ENCODE measurements around the gene BRAF. TPM values are rescaled to one million over a fixed set of nuclear protein-coding genes. Genes with fewer than 3 reads are reported as not detected.

The BRAF gene
- total RNA-seq: 10 to 100 TPM; 19.8 to 24.7 TPM

DNA sequence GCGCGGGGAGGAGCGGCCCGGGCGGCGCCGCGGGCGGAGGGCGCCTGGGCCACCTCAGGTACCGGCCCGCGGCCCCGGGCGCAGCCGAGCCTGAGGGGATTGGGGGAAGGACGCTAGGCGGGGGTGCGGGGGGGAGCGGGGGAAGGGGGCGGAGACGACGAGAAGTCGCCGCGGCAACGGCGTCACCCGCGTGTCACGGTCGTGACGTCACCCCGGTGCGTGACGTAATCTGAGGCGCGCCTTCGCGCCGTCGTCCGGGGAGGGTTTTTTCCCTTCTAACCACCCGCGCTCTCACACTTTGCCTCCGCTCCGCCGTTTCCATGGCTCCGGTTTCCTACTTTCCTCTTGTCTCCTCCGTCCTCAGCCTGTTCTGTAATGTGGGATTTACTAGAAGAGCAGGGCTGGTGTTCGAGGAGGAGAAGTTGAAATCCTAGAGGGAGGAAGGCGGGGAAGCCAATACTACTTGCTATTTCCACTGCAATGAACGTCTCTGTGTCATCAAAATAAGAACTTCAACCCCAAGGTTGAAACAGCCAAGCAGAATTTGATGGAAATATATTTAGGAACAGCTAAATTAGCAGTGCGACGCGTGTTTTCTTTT, at the start of gene BRAF:
Gene BRAF, minus strand, starts transcription at position 109 of the 601 bp plus-strand sequence. CDS start 226 bp downstream, outside the sequence.
- Histone ChIP-seq H3K27me3 (no peaks in the 10 kb centered on the region), H3K27ac (peak within 1 kb of the TSS; percentile 91), H3K9ac (ENCODE audit: low read depth in 2 of 2, low read length in 2 of 2) (peak within 1 kb of the TSS; percentile 88 to 98), H3K4me1 (no peaks in the 10 kb centered on the region), H3K4me3 (peak within 1 kb of the TSS; percentile 90), H3K36me3 (no peaks in the 10 kb centered on the region), H3K9me3 (no peaks in the 10 kb centered on the region)
- intact Hi-C loops (cut with DNase I): no loop called here
- TF ChIP-seq, protein P1, sequence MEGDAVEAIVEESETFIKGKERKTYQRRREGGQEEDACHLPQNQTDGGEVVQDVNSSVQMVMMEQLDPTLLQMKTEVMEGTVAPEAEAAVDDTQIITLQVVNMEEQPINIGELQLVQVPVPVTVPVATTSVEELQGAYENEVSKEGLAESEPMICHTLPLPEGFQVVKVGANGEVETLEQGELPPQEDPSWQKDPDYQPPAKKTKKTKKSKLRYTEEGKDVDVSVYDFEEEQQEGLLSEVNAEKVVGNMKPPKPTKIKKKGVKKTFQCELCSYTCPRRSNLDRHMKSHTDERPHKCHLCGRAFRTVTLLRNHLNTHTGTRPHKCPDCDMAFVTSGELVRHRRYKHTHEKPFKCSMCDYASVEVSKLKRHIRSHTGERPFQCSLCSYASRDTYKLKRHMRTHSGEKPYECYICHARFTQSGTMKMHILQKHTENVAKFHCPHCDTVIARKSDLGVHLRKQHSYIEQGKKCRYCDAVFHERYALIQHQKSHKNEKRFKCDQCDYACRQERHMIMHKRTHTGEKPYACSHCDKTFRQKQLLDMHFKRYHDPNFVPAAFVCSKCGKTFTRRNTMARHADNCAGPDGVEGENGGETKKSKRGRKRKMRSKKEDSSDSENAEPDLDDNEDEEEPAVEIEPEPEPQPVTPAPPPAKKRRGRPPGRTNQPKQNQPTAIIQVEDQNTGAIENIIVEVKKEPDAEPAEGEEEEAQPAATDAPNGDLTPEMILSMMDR (IDR thresholded peaks at IDR 0.05): no peak
- DNase-seq: peak; percentile 95

DNA sequence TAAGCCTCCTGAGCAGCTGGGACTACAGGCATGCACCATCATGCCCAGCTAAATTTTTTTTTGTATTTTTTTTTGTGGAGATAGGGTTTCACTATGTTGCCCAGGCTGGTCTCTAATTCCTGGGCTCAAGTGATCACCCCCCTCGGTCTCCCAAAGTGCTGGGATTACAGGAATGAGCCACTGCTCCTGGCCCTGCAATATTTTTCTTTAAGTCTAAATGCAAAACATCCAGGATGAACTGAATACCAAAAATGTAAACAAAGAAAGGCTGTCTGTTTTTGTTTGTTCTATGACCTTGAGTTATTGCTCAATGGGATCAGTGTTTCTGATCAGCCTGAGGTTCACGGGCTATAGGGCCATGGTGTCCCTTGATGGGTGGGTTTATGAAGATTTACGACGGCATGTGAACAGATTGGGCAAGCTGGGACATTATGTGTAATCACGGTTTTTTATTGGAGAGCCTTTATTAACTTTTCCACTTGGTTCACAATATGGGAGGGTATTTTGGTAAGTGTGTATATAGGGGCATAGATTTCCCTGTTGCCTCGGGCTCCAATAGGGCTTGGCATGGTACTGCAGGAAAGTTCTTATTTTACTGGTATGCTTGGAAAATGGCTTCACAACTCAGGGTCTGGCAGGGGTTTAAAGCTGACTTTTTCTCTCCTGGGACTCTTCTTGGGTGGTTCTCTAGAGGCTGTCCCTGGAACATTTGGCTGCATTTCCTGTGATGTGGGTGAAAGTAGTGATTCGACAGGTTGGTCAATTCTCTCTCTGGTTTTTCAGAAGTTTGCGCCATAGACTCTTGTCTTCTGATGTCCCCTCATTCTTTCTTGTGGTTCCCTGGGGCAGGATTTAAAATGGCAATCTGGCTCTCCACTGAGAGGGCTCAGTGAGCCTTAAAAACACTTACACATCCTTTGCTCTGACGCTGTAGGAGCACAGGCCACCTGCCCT, 48.4 kb upstream of the BRAF start:
- Histone ChIP-seq H3K36me3 (no peaks in the 10 kb centered on the region), H3K27ac (no peak overlapping the region), H3K27me3 (no peaks in the 10 kb centered on the region), H3K4me3 (no peak overlapping the region), H3K9ac (ENCODE audit: low read depth in 2 of 2, low read length in 2 of 2) (no peak overlapping the region), H3K9me3 (no peaks in the 10 kb centered on the region), H3K4me1 (no peaks in the 10 kb centered on the region)
- TF ChIP-seq, protein P1 (IDR thresholded peaks at IDR 0.05): no peak
- DNase-seq: no peak
- intact Hi-C loops (cut with DNase I): no loop called here

DNA sequence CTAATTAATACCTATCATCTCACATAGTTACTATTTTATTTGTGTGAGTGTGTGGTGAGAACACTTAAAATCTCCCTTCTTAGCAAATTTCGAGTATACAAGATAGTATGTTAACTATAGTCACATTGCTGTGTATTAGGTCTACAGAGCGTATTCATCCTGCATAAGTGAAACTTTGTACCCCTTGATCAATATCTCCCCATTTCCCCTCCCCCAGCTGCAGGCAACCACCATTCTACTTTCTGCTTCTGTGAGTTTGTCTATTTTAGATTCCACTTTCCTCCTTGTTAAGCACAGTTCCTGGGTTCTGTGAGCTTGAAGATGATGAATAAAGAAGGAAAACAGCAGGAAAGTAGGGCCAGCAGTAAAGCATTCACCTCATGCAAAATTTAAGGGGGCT, 47.6 kb upstream of the BRAF start:
- TF ChIP-seq, protein P1 (IDR thresholded peaks at IDR 0.05): no peak
- DNase-seq: no peak
- no peak overlapping the region for H3K9ac ChIP-seq (ENCODE audit: low read depth in 2 of 2, low read length in 2 of 2)

DNA sequence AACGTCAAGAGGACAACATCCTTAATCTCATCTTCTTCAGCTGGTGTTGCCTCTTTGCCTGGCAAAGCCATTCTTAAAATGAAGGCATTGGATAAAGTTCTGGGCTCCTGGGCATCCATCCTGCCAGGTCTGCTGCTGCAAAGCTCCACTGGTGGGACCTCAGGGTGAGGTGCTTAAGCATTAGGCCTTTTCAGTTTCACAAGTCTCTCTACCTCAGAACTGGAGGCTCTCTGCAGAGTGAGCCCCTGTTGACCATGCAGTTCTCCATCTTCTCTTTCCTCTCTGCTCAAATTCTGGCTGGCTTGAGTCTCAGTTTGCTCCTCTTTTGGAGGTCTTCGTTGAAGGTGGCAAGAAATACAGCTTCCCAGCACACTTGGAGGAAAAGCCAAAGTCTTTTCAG, 42.7 kb upstream of the BRAF start:
- TF ChIP-seq, protein P1 (IDR thresholded peaks at IDR 0.05): no peak
- Histone ChIP-seq H3K9me3 (no peaks in the 10 kb centered on the region), H3K27ac (no peak overlapping the region), H3K9ac (ENCODE audit: low read depth in 2 of 2, low read length in 2 of 2) (no peak overlapping the region), H3K4me3 (no peak overlapping the region), H3K36me3 (no peaks in the 10 kb centered on the region), H3K27me3 (no peaks in the 10 kb centered on the region), H3K4me1 (no peaks in the 10 kb centered on the region)
- intact Hi-C loops (cut with DNase I): no loop called here
- no peak for DNase-seq

More for the DNA sequence above, 47.6 kb upstream of the BRAF start:
- no peak overlapping the region for H3K4me3 ChIP-seq
- H3K4me1 ChIP-seq: no peaks in the 10 kb centered on the region
- intact Hi-C loops (cut with DNase I): no loop called here
- H3K27me3 ChIP-seq: no peaks in the 10 kb centered on the region
- H3K27ac ChIP-seq: no peak overlapping the region
- H3K36me3 ChIP-seq: no peaks in the 10 kb centered on the region
- H3K9me3 ChIP-seq: no peaks in the 10 kb centered on the region

DNA sequence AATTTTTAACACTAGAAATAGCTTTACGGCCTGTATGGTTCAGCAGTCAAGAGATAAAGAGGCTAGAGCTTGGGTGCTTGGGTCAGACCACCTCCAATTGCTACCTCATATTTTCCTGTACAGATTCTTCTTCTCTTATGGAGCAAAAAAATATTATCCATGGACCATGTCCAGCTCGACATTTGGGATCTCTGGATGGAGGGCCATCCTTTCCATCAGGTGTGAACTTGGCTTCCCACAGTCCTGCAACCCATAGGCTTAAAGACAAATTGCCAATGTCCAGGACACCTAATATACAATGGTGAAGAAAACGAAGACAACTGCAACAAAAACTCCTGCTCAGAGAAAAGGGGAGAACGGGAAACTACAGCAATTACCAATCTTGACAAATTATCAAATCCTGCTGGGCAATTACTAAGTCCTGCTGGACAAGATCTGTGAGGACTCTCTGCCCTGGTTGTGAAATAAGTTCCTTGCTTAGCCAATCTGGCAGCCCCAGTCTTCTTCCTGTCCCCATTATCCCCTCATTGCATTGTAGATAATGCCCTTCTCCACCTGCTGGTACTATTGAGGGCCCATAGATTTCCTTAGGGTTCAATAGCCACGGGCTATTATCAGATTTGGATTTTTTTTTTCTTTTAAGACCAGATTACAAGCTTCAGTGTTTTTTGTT, 42.0 kb upstream of the BRAF start:
- intact Hi-C loops (cut with DNase I): no loop called here
- Histone ChIP-seq H3K9me3 (no peaks in the 10 kb centered on the region), H3K4me1 (no peaks in the 10 kb centered on the region), H3K36me3 (no peaks in the 10 kb centered on the region), H3K27me3 (no peaks in the 10 kb centered on the region), H3K4me3 (no peak overlapping the region), H3K27ac (no peak overlapping the region), H3K9ac (ENCODE audit: low read depth in 2 of 2, low read length in 2 of 2) (no peak overlapping the region)
- TF ChIP-seq, protein P1 (IDR thresholded peaks at IDR 0.05): no peak
- DNase-seq: no peak
